C4-2B (cell line): ENCODE measurements around the gene ZNF132.
A peak's percentile ranks its signal among the peaks of the same experiment; 100 is the strongest.
"Not testable (repeated sequence)": the region's sequence is repeated elsewhere in the genome, so short reads cannot be mapped to it uniquely, and the experiment has no call there.

Experiments used
- H3K27ac ChIP-seq: fragments of 450-650 bp; 2 replicates; pipeline ENCODE4 v1.5.1; 2017
- CTCF ChIP-seq: fragments of 450-650 bp; conservative IDR thresholded peaks from 2 replicates; pipeline ENCODE4 v1.5.1; 2017; ENCODE audit warnings: mild to moderate bottlenecking
- ZFX ChIP-seq: fragments of 450-650 bp; IDR thresholded peaks from 2 replicates; pipeline ENCODE4 v1.6.1; 2017

The ZNF132 gene

GRCh38 chr19:58474291-58474996 is 34.5 kb upstream of the ZNF132 start:
- no peak for TF ChIP-seq ZFX
- TF ChIP-seq CTCF, result no peak
- peak overlapping the region; percentile 89 for H3K27ac ChIP-seq

GRCh38 chr19:58473775-58474174 is 33.8 kb upstream of the ZNF132 start:
- no peak for TF ChIP-seq CTCF
- TF ChIP-seq ZFX, result no peak

DNA sequence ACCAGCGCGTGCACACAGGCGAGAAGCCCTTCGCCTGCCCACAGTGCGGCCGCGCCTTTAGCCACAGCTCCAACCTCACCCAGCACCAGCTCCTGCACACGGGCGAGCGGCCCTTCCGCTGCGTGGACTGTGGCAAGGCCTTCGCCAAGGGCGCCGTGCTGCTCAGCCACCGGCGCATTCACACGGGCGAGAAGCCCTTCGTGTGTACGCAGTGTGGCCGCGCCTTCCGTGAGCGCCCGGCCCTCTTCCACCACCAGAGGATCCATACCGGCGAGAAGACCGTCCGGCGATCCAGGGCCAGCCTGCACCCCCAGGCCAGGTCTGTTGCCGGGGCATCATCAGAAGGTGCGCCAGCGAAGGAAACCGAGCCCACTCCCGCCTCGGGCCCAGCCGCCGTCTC is 31.8 kb upstream of the ZNF132 start:
- no peak overlapping the region for H3K27ac ChIP-seq
- TF ChIP-seq CTCF (no peak), ZFX (no peak)

More at GRCh38 chr19:58473775-58474174, 33.8 kb upstream of the ZNF132 start:
- H3K27ac ChIP-seq, result no peak overlapping the region

DNA sequence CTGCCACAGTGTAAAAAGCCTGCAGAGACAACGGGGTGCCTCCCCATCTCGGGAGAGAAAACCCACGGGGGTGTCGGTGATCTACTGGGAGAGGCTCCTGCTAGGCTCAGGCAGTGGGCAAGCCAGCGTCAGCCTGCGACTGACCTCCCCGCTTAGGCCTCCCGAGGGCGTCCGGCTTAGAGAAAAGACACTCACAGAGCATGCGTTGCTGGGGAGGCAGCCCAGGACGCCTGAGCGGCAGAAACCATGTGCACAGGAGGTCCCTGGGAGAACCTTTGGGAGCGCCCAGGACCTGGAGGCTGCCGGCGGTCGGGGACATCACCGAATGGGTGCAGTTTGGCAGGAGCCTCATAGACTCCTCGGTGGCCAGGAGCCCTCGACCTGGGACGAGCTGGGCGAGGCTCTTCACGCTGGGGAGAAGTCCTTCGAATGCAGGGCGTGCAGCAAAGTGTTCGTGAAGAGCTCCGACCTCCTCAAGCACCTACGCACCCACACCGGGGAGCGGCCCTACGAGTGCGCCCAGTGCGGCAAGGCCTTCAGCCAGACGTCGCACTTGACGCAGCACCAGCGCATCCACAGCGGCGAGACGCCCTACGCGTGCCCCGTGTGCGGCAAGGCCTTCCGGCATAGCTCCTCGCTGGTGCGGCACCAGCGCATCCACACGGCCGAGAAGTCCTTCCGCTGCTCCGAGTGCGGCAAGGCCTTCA is 31.0 kb upstream of the ZNF132 start:
- H3K27ac ChIP-seq, result not testable (repeated sequence)

DNA sequence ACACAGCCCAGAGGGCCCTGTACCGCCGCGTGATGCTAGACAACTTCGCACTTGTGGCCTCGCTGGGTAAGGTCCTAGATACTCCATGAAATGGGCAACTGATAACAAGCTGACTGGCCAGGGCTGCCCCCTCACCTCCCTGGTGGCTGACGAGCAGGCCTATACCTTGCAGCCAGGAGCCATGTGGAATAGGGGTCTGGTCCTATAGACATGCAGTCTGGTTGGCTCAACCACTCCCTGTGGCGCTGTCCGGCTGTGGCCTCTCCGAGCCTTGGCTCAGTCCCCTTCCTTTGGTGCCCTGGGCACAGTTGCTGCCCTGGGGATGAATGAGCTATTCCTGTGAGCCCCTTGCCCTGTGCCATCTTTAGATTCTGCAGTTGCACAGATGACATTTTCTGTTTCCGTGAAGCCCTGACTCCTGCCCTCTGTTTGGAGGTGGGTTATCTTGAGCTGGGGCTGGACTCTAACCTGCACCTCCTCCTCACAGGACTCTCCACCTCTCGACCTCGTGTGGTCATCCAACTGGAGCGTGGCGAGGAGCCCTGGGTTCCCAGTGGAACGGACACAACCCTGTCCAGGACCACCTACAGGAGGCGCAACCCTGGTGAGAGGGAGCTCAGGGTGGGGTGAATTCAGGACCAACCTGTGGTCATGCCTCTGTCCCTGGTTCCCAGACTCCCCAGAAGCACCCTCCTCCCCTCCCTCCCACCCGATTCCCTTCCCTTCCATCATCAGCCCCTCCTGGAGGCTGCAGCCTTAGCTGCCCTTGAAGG is 29.5 kb upstream of the ZNF132 start:
- TF ChIP-seq CTCF (no peak), ZFX (no peak)
- H3K27ac ChIP-seq, result no peak overlapping the region

DNA sequence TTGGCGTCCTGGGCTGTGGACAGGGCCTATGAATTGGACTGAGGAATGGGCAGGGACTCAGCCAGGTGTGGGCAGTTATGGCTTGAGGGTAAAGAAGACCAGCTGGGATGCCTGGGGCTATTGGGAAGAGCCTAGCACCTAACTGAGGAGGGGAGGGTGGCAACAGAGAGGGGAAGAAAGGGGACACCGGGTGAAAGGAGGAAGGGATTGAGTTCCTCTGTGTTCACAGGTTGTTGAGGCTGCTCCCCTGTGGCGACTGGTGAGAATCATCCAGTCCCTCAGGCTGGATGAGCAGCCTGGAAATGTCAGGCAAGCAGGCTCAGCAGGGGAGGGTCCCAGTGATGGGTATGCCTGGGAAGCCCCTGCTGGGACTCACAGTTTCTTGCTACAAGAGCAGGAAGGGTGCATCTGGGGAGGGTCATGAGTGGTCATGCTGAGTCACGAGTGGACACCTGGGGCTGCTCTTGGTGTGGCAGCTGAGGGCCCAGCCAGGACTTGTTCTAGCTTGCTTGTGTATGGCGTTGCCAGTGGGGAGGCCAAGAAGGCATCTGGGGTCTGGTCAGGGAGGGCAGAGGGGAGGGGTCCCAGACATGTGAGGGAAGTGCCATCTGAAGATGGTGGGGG is 28.4 kb upstream of the ZNF132 start:
- TF ChIP-seq CTCF (no peak), ZFX (no peak)
- no peak overlapping the region for H3K27ac ChIP-seq

DNA sequence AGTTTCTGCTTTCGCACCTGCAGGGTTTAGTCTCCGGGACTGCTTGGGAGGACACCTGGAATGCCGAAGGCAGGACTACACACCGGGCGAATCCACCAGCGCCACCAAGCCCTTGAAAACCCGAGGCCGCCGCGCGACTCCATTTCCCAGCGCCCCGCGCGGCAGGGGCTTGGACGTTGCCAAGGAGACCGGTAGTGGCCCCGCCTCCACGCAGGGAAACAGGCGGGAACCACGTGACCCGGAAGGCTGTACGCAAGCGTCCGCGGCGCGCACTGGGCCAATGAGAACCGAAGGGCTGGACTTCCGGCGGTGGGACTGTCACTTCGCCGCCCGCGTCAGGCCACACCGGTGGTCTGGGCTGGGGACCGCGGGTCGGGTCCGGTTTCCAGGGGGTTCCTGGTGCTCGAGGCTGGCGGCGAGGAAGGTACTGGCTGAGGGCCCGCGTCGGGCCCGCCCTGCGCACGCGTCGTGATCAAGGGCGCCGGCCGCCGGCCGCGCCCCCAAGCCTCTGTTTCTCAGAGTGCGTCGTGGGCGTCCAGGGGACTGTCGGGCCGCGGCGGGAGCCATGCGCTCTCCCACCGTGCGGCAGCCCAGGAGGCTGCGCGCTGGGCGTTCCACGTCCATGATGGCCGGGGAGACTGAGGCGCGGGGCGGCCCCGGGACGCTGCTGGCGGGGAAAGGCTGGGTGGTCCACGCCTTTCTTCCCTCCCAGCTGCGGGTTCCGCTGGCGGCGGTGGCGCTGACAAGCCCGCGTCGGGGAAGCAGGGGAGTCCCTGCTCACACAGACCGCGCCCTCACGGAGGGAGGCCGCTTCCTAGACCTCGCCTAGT is 27.0 kb upstream of the ZNF132 start, which contains the start of gene ZNF324:
Gene ZNF324, plus strand, starts transcription at position 321 of the 830 bp plus-strand sequence. CDS start 2,106 bp downstream, outside the sequence.
- TF ChIP-seq CTCF, result no peak
- TF ChIP-seq ZFX, result peak; percentile 34; the same call in 1 of the 2 replicates
- peak within 1 kb of the TSS; percentile 72 for H3K27ac ChIP-seq
